GM19035 (cell line): ENCODE results near the gene SP140.
"Not testable (repeated sequence)": the region's sequence is repeated elsewhere in the genome, so short reads cannot be mapped to it uniquely, and the experiment has no call there.

Experiments used
- ATAC-seq: cut with Tn5 transposase; IDR thresholded peaks from one replicate; pipeline ENCODE4 v1.9.1; 2021; ENCODE audit not compliant: unreplicated experiment

The SP140 gene

GRCh38 chr2:230225486-230225885, at the start of gene SP140:
Gene SP140, plus strand, starts transcription at chr2:230225736. Its CDS starts 109 bp downstream, at chr2:230225845.
- peak; percentile 77 for ATAC-seq

- no peak for ATAC-seq
These were observed 48.5 kb upstream of the SP140 start for GRCh38 chr2:230176996-230177395.

GRCh38 chr2:230178546-230179485, 46.7 kb upstream of the SP140 start:
- ATAC-seq: no peak

- no peak for ATAC-seq
These were observed 45.6 kb upstream of the SP140 start for GRCh38 chr2:230179907-230180306.

- ATAC-seq: no peak
These were observed 44.3 kb upstream of the SP140 start for GRCh38 chr2:230181195-230181594.

- no peak for ATAC-seq
These were observed 40.6 kb upstream of the SP140 start for GRCh38 chr2:230184727-230185578.

GRCh38 chr2:230202430-230203109, 23.0 kb upstream of the SP140 start:
- ATAC-seq: peak; percentile 45

GRCh38 chr2:230203110-230203676, 22.3 kb upstream of the SP140 start:
- ATAC-seq: peak; percentile 67

- ATAC-seq: no peak
These were observed 20.5 kb upstream of the SP140 start for GRCh38 chr2:230205034-230205433.

GRCh38 chr2:230205721-230206120, 19.8 kb upstream of the SP140 start:
- no peak for ATAC-seq

GRCh38 chr2:230208576-230208975, 17.0 kb upstream of the SP140 start:
- no peak for ATAC-seq

- ATAC-seq: no peak
These were observed 16.0 kb upstream of the SP140 start for GRCh38 chr2:230209422-230210051.

- ATAC-seq: no peak
These were observed 9.0 kb upstream of the SP140 start for GRCh38 chr2:230216489-230216888.

- no peak for ATAC-seq
These were observed 8.1 kb upstream of the SP140 start for GRCh38 chr2:230217424-230217823.

- no peak for ATAC-seq
These were observed 7.1 kb upstream of the SP140 start for GRCh38 chr2:230218421-230218820.

GRCh38 chr2:230219419-230220331, 5.9 kb upstream of the SP140 start, which contains the start of gene SP110:
Gene SP110, minus strand, starts transcription at chr2:230219984. Its CDS starts 3,057 bp downstream, at chr2:230216927.
- ATAC-seq: peak; percentile 83

GRCh38 chr2:230220347-230220969, 5.1 kb upstream of the SP140 start:
- no peak for ATAC-seq

GRCh38 chr2:230221493-230221892, 4.0 kb upstream of the SP140 start:
- no peak for ATAC-seq

- not testable (repeated sequence) for ATAC-seq
These were observed 2.7 kb upstream of the SP140 start for GRCh38 chr2:230222829-230223228.
